HG03571 (cell line): Measurements from ENCODE around the gene GAGE10.
"Not testable (repeated sequence)": the region's sequence is repeated elsewhere in the genome, so short reads cannot be mapped to it uniquely, and the experiment has no call there.

Experiments used
- ATAC-seq: cut with Tn5 transposase; IDR thresholded peaks from one replicate; pipeline ENCODE4 v1.9.1; 2021; ENCODE audit not compliant: unreplicated experiment

The GAGE10 gene

GRCh38 chrX:49276207-49276606 is 27.2 kb upstream of the GAGE10 start:
- no peak for ATAC-seq

DNA sequence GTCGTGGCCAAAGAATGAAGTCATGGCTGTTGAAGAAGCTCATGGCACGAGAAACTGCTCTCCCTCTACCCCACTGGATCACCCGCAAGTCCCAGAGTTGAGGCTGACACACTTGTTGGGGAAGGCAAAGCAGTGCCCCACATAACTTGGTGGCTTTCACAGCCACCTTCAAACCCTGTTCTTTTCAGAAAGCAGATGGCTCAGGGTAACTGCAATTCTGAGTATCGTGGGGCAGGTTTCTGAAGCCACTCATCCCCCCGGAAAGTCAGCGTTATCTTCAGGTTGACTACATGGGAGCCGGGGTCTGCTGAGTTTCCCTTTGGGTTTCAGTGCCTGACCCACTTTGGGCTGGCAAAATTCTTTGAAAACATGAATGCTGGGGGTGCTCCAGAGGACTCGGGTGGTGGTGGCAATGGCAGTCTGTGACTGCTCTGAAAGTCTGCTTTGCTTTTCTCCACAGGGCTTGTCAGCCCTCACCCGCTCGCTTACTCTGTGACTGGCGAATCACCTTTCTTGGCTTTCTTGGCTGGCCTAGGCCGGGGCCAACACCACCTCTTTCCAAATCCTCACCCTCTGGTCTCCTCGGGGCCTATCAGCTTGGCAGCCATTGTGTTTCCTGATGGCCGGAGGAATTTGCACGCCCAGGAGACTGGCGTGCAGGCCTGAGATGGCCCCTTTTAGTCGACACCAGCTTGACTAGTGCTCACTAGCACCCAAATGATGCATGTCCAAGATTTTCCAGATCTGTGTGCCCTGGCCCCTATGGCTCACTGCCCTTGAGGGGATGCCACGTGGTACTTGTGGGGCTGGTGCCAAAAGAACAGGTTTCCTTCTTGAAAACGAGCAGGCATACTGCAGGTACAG is 26.5 kb upstream of the GAGE10 start:
- no peak for ATAC-seq

- no peak for ATAC-seq
These were observed 26.0 kb upstream of the GAGE10 start for GRCh38 chrX:49277535-49277830.

DNA sequence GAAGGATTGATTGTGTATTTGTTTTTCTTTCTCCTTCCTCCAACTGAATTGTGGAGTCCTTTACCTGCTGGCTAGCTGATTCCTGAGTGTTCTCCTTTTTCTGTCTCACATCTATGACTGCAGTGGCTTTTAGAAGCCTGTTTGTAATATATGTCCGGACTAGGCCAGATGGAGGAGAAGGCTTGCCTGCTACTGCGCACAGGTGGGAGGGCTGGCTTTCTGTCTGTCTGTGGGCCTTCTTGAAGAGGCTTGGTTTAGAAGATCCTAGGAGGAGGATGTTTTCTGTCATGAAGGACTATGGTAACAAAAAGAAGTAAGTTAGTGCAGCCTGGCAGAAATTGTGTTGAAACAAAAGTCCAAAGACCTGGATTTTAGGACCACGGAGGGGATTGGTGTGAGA is 25.4 kb upstream of the GAGE10 start:
- no peak for ATAC-seq

DNA sequence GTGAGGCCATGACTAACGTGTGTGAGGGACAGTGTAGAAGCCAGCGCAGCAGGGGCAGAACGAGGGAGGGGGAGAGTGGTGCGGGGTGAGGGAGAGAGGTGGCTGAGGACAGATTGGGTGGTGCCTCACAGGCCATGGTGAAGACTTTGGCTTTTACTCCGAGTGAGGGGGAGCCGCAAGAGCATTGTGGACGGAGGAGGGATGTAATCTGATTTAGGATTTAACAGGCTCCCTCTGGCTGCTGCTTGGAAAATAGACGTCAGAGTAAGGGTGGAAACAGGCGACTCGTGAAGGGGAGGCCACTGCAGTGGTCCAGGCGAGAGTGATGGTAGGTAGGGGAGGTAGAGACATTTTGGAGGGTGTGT is 20.8 kb upstream of the GAGE10 start:
- no peak for ATAC-seq

DNA sequence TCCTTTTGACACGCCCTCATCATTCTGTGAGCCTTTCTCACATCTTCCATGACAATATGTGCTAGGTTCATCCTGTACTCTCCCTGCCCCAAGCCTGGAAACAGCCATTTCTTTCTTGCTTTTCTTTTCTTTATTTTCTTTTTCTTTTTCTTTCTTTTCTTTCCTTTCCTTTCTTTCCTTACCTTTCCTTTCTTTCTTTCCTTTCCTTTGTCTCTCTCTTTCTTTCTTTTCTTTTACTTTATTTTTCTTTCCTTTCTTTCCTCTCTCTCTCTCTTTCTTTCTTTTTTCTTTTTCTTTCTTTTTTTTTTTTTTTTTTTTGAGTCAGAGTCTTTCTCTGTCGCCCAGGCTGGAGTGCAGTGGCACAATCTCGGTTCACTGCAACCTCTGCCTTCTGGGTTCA is 19.2 kb upstream of the GAGE10 start:
- no peak for ATAC-seq

DNA sequence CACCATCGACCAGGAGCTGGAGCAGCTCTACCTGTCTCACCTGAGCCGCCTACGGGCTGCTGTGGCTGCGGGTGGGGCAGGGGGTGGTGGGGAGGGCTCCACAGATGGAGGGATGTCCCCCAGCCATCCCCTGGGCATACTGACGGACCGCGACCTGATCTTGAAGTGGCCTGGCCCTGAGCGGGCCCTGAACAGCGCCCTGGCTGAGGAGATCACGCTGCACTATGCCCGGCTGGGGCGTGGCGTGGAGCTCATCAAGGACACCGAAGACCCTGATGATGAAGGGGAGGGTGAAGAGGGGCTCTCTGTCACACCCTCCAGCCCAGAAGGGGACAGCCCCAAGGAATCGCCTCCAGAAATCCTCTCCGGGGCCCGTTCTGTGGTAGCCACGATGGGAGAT is 17.3 kb upstream of the GAGE10 start:
- no peak for ATAC-seq

DNA sequence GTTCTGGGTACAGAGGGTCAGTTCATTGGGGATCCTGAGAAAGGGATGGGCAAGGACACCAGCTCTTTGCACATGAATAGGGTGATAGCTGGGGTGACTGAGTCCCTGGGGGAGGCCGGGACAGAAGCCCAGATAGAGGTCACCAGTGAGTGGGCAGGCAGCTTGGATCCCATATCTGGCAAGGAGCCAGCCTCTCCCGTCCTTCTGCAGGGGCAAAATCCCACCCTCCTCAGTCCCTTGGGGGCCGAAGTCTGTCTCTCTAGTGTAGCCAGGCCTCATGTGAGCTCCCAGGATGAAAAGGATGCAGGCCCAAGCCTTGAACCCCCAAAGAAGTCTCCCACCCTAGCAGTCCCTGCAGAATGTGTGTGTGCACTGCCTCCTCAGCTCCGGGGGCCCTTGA is 16.9 kb upstream of the GAGE10 start:
- ATAC-seq: no peak

DNA sequence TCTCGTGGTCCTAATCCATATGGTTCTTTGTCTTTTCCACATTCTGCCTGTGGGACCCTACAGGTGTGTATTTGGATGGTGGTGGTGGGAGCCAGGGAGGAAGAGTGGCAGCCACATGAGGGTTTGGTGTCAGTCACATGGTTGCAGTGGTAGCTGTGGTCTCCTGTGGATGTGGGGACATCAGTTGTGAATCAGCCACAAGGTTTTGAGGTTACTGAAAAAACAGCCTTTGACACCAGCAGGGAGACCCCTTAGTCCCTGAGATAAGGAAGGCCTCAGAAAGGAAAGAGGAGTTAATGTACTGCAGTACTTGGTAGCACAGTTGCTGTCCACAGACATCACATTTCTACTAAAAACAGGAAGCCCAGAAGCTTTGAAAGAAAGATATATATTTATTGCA is 15.8 kb upstream of the GAGE10 start:
- ATAC-seq: no peak

DNA sequence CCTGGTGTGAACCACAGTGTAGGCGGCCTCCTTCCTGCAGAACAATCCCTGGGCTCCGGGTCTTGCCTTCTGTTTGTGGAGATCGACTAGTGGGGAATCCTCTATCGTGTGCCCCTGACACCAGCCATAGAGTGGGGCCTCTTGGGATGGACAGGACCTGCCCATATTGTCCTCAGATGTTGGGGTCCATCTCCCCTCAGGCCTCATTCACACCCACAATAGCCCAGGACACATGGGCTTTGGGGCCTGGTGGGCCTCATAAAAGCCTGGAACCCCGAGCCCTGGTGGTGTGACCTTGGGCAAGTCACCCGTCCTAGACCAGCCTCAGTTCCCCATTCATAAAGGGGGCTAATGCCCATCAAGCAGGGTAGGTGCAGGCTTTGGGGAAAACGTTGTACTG is 13.2 kb upstream of the GAGE10 start:
- no peak for ATAC-seq

- ATAC-seq: no peak
These were observed 11.7 kb upstream of the GAGE10 start for GRCh38 chrX:49291615-49292337.

DNA sequence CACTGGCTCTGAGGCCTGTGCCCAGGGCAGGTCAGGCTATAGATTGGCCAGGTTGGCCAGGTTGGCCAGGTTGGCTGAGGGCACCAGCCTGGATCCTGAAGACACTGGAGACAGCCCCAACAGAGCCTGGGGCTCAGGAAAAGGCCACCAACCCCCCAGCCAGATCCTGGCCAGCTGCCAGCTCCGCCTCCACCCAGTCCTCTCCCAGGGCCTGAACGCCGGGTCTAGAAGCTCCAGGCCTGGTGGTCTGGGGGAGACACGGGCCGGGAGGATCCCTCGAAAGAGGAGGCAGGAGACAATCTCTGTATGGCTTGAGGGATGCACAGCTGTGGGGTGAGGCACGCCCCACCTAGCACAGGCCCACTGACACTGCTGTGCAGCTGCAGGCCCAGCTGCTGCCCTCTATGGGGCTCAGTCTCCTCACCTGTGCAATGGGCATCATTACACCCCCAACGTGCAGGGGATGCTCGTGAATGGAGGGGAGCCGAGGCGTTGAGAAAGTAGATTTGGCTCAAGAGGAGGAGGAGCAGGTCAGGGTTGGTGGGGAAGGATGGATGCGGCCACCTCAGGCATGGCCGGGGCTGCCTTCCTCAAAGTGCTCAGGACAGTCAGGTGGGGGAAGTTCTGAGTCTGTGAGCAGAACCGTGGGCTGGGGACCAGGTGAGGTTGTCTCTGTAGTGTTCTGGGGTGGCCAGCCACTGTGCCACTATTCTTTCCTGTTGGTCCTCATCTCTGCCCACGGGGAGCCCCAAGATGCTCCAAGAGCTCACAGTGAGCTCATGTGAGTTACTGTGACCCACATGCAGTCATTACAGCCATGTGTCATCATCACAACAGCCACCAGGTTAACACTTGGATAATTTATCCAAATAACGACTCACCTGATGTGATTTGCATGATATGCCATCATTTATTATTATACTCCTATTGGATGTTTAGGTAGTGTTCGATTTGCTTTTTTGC is 10.8 kb upstream of the GAGE10 start:
- ATAC-seq: no peak

DNA sequence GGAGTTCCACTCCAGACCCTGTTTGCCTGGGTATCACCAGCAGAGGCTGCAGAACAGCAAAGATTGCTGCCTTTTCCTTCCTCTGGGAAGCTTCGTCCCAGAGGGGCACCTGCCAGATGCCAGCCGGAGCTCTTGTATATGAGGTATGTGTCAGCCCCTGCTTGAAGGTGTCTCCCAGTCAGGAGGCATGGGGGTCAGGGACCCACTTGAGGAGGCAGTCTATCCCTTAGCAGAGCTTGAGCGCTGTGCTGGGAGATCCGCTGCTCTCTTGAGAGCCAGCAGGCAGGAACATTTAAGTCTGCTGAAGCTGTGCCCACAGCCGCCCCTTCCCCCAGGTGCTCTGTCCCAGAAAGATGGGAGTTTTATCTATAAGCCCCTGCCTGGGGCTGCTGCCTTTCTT is 4.2 kb upstream of the GAGE10 start:
- not testable (repeated sequence) for ATAC-seq

GRCh38 chrX:49300703-49301102 is 2.7 kb upstream of the GAGE10 start:
- no peak for ATAC-seq

GRCh38 chrX:49307775-49308174 is 4.3 kb downstream of the GAGE10 start:
- not testable (repeated sequence) for ATAC-seq

GRCh38 chrX:49308604-49309269 is 5.3 kb downstream of the GAGE10 start:
- ATAC-seq: no peak

DNA sequence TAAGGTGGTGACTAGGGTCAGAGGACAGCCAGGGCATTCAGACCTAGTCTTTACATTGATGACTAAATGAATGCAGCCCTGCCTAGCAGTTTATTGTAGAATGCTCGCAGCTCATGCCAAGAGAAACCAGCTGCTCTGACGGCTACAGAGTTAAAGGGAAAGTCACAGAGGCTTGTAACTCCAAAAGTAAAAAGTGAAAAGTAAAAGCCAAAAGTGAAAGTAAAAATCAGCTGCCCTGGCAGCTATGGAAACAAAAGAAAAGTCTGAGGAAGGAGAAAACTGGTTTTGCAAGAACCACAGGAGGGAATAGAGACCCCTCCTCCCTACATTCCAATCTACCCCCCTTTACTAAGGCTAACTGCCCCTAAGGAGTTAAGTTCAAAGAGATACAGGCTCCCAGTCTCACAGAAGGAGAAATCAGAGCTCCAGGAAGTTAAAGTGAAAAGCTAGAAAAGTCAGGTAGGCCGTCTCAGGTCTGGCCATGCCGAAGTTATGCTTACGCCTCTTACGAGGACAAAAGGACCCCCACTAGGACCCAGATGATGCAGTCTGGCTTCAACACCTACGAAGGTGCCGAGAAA is 6.0 kb downstream of the GAGE10 start:
- no peak for ATAC-seq

- no peak for ATAC-seq
These were observed 6.9 kb downstream of the GAGE10 start for GRCh38 chrX:49310371-49310770.

DNA sequence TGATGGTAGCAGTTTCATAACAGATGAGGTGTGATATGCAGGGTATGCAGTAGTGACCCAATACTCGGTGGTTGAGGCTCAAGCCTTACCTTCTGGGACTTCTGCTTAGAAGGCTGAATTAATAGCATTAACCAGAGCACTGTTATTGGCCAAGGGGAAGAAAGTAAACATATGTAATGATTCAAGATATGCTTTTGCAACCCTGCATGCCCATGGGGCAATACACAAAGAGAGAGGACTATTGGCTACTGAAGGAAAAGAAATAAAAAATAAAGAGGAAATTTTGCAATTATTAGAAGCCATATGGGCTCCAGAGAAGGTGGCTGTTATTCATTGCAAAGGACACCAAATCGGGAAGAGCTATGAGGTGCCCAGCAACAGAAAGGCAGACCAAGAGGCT is 8.7 kb downstream of the GAGE10 start:
- no peak for ATAC-seq

DNA sequence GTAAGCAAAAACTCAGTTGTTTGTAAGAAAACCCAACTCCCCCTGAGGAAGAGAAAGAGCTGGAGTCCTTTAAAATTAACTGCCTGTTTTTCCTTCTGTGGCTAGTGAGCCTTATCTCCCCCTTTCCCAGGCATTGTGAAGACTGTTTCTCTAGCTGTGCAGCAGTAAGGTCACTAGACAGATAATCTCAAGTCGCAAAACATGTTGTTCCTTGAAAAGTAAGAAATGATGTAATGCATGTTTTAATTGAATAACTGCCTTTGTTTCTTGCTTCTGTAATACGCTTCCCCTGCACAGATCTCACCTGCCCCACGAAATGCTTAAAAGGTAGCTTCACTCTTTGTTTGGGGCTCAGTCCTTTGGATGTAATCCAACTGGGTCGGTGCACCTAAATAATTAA is 12.6 kb downstream of the GAGE10 start:
- ATAC-seq: no peak

- not testable (repeated sequence) for ATAC-seq
These were observed 18.3 kb downstream of the GAGE10 start, which contains the start of gene GAGE12J for GRCh38 chrX:49321737-49322136. GAGE12J (plus strand) TSS chrX:49322037; CDS start chrX:49323194, 1,157 bp downstream.
